HepG2 (cell line): Measurements from ENCODE around the gene UBAC2.
"Not testable (repeated sequence)": the region's sequence is repeated elsewhere in the genome, so short reads cannot be mapped to it uniquely, and the experiment has no call there.

Source experiments
- HNRNPL ChIP-seq: fragments of 200-400 bp; formaldehyde crosslinking; IDR thresholded peaks from 2 replicates; pipeline ENCODE4 v1.6.1; 2017; ENCODE audit warnings: mild to moderate bottlenecking, low read depth, low read length
- ZNF761 ChIP-seq: sonication (generic); formaldehyde crosslinking; conservative IDR thresholded peaks from 2 replicates; pipeline ENCODE4 v1.4.0; 2020; ENCODE audit warnings: mild to moderate bottlenecking, missing genetic modification reagents
- TF ChIP-seq, protein P1 (sequence below), 2 experiments: IDR thresholded peaks; 2 replicates each; pipeline ENCODE4 v1.6.1; 2011 to 2012; ENCODE audit warnings: low read length in 2 of 2, borderline replicate concordance in 1 of 2, low read depth in 1 of 2, mild to moderate bottlenecking in 1 of 2, moderate library complexity in 1 of 2

- TF ChIP-seq, protein P1, sequence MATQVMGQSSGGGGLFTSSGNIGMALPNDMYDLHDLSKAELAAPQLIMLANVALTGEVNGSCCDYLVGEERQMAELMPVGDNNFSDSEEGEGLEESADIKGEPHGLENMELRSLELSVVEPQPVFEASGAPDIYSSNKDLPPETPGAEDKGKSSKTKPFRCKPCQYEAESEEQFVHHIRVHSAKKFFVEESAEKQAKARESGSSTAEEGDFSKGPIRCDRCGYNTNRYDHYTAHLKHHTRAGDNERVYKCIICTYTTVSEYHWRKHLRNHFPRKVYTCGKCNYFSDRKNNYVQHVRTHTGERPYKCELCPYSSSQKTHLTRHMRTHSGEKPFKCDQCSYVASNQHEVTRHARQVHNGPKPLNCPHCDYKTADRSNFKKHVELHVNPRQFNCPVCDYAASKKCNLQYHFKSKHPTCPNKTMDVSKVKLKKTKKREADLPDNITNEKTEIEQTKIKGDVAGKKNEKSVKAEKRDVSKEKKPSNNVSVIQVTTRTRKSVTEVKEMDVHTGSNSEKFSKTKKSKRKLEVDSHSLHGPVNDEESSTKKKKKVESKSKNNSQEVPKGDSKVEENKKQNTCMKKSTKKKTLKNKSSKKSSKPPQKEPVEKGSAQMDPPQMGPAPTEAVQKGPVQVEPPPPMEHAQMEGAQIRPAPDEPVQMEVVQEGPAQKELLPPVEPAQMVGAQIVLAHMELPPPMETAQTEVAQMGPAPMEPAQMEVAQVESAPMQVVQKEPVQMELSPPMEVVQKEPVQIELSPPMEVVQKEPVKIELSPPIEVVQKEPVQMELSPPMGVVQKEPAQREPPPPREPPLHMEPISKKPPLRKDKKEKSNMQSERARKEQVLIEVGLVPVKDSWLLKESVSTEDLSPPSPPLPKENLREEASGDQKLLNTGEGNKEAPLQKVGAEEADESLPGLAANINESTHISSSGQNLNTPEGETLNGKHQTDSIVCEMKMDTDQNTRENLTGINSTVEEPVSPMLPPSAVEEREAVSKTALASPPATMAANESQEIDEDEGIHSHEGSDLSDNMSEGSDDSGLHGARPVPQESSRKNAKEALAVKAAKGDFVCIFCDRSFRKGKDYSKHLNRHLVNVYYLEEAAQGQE (IDR thresholded peaks at IDR 0.05; ENCODE audit: borderline replicate concordance in 1 of 2, low read depth in 1 of 2, low read length in 2 of 2) = not testable (repeated sequence)
- not testable (repeated sequence) for TF ChIP-seq HNRNPL; ZNF761 (CRISPR knock-in tag)
Measured at GRCh38 chr13:99409461-99410083, 208.9 kb downstream of the UBAC2 start.
